ENCODE results near the gene NOS1AP. TPM values are rescaled to one million over a fixed set of nuclear protein-coding genes. Genes with fewer than 3 reads are reported as not detected.

Gene NOS1AP
- polyA plus RNA-seq, 6 donors from 2014 or later: not detected

- Mint-ChIP-seq H3K9me3 (no peaks in the 10 kb centered on the region), H3K27me3 (peaks cover 34 to 43% (median 41%) of the 10 kb centered on the region in 3 donors), H3K27ac (peak overlapping the region in 1 of 6 donors; percentile 71), H3K4me1 (peaks cover 0 to 19% (median 6%) of the 10 kb centered on the region in 3 donors), H3K4me3 (no peak overlapping the region), H3K36me3 (no peaks in the 10 kb centered on the region)
- ATAC-seq (ENCODE audit: low read depth in 2 of 2): no peak
- DNase-seq: no peak
Observed at GRCh38 chr1:162359523-162360236, 290.2 kb downstream of the NOS1AP start.

GRCh38 chr1:162360237-162360873 is 290.9 kb downstream of the NOS1AP start:
- H3K27me3 Mint-ChIP-seq: peaks cover 37 to 47% (median 45%) of the 10 kb centered on the region in 3 donors
- peaks cover 0 to 19% (median 6%) of the 10 kb centered on the region in 3 donors for H3K4me1 Mint-ChIP-seq
- ATAC-seq (ENCODE audit: low read depth in 2 of 2): no peak
- H3K36me3 Mint-ChIP-seq: no peaks in the 10 kb centered on the region
- DNase-seq: no peak
- H3K9me3 Mint-ChIP-seq: no peaks in the 10 kb centered on the region
- H3K27ac Mint-ChIP-seq: no peak overlapping the region
- no peak overlapping the region for H3K4me3 Mint-ChIP-seq

- Mint-ChIP-seq H3K27me3 (peaks cover 32 to 44% (median 43%) of the 10 kb centered on the region in 3 donors), H3K4me3 (no peak overlapping the region), H3K36me3 (no peaks in the 10 kb centered on the region), H3K27ac (no peak overlapping the region), H3K9me3 (no peaks in the 10 kb centered on the region), H3K4me1 (peaks cover 0 to 19% (median 6%) of the 10 kb centered on the region in 3 donors)
- ATAC-seq (ENCODE audit: low read depth in 2 of 2) (no peak), DNase-seq (no peak)
Observed at GRCh38 chr1:162360874-162361260, 291.4 kb downstream of the NOS1AP start.

- Mint-ChIP-seq H3K27ac (no peak overlapping the region), H3K36me3 (no peaks in the 10 kb centered on the region), H3K4me1 (peaks cover 0 to 19% (median 6%) of the 10 kb centered on the region in 3 donors), H3K9me3 (no peaks in the 10 kb centered on the region), H3K4me3 (peak overlapping the region in 1 of 8 donors; percentile 22), H3K27me3 (peaks cover 29 to 45% (median 44%) of the 10 kb centered on the region in 3 donors)
- ATAC-seq (ENCODE audit: low read depth in 2 of 2) (no peak), DNase-seq (no peak)
Observed at GRCh38 chr1:162361349-162361748, 291.9 kb downstream of the NOS1AP start.

- peaks cover 0 to 19% (median 6%) of the 10 kb centered on the region in 3 donors for H3K4me1 Mint-ChIP-seq
- no peaks in the 10 kb centered on the region for H3K36me3 Mint-ChIP-seq
Observed at GRCh38 chr1:162363823-162364222, 294.3 kb downstream of the NOS1AP start.

GRCh38 chr1:162364498-162364897 is 295.0 kb downstream of the NOS1AP start:
- H3K4me1 Mint-ChIP-seq: peaks cover 0 to 19% (median 6%) of the 10 kb centered on the region in 3 donors
- no peaks in the 10 kb centered on the region for H3K9me3 Mint-ChIP-seq
- no peak overlapping the region for H3K27ac Mint-ChIP-seq
- H3K4me3 Mint-ChIP-seq: no peak overlapping the region
- peaks cover 12 to 30% (median 30%) of the 10 kb centered on the region in 3 donors for H3K27me3 Mint-ChIP-seq
- ATAC-seq (ENCODE audit: low read depth in 2 of 2) (no peak), DNase-seq (no peak)
- H3K36me3 Mint-ChIP-seq: no peaks in the 10 kb centered on the region

More at GRCh38 chr1:162363823-162364222, 294.3 kb downstream of the NOS1AP start:
- ATAC-seq (ENCODE audit: low read depth in 2 of 2): no peak
- DNase-seq: no peak
- peaks cover 12 to 34% (median 30%) of the 10 kb centered on the region in 3 donors for H3K27me3 Mint-ChIP-seq
- no peak overlapping the region for H3K4me3 Mint-ChIP-seq
- H3K9me3 Mint-ChIP-seq: no peaks in the 10 kb centered on the region
- peak overlapping the region in 1 of 6 donors; percentile 61 for H3K27ac Mint-ChIP-seq

GRCh38 chr1:162365284-162366020 is 296.0 kb downstream of the NOS1AP start:
- Mint-ChIP-seq H3K27me3 (peaks cover 12 to 30% (median 25%) of the 10 kb centered on the region in 3 donors), H3K9me3 (no peaks in the 10 kb centered on the region), H3K36me3 (no peaks in the 10 kb centered on the region), H3K4me3 (no peak overlapping the region), H3K4me1 (peaks cover 0 to 19% (median 6%) of the 10 kb centered on the region in 3 donors), H3K27ac (no peak overlapping the region)
- ATAC-seq (ENCODE audit: low read depth in 2 of 2): no peak
- DNase-seq: no peak

- H3K36me3 Mint-ChIP-seq: no peaks in the 10 kb centered on the region
- H3K27me3 Mint-ChIP-seq: peaks cover 12 to 30% (median 25%) of the 10 kb centered on the region in 3 donors
- DNase-seq: no peak
- no peaks in the 10 kb centered on the region for H3K9me3 Mint-ChIP-seq
- ATAC-seq (ENCODE audit: low read depth in 2 of 2): no peak
- H3K27ac Mint-ChIP-seq: no peak overlapping the region
- H3K4me3 Mint-ChIP-seq: no peak overlapping the region
- peaks cover 0 to 16% (median 6%) of the 10 kb centered on the region in 3 donors for H3K4me1 Mint-ChIP-seq
Observed at GRCh38 chr1:162366149-162366548, 296.7 kb downstream of the NOS1AP start.

- DNase-seq (no peak), ATAC-seq (ENCODE audit: low read depth in 2 of 2) (no peak)
- Mint-ChIP-seq H3K36me3 (no peaks in the 10 kb centered on the region), H3K4me3 (peak overlapping the region in 3 of 8 donors; percentile 3 to 57 (median 15)), H3K27me3 (peaks cover 12 to 27% (median 25%) of the 10 kb centered on the region in 3 donors), H3K9me3 (no peaks in the 10 kb centered on the region), H3K4me1 (peaks cover 0 to 10% (median 5%) of the 10 kb centered on the region in 3 donors), H3K27ac (no peak overlapping the region)
Observed at GRCh38 chr1:162366671-162367070, 297.2 kb downstream of the NOS1AP start.

GRCh38 chr1:162367073-162367472 is 297.6 kb downstream of the NOS1AP start:
- no peak for ATAC-seq (ENCODE audit: low read depth in 2 of 2)
- H3K27me3 Mint-ChIP-seq: peaks cover 12 to 25% (median 25%) of the 10 kb centered on the region in 3 donors
- H3K4me3 Mint-ChIP-seq: peak overlapping the region in 1 of 8 donors; percentile 15
- no peaks in the 10 kb centered on the region for H3K36me3 Mint-ChIP-seq
- DNase-seq: no peak
- H3K4me1 Mint-ChIP-seq: peaks cover 0 to 6% (median under 1%) of the 10 kb centered on the region in 3 donors
- H3K27ac Mint-ChIP-seq: no peak overlapping the region
- no peaks in the 10 kb centered on the region for H3K9me3 Mint-ChIP-seq

GRCh38 chr1:162367772-162368171 is 298.3 kb downstream of the NOS1AP start:
- Mint-ChIP-seq H3K4me3 (no peak overlapping the region), H3K9me3 (no peaks in the 10 kb centered on the region), H3K4me1 (peaks cover 0 to 2% (median 0%) of the 10 kb centered on the region in 3 donors), H3K36me3 (no peaks in the 10 kb centered on the region), H3K27me3 (peaks cover 12 to 25% (median 25%) of the 10 kb centered on the region in 3 donors), H3K27ac (no peak overlapping the region)
- no peak for ATAC-seq (ENCODE audit: low read depth in 2 of 2)
- DNase-seq: no peak

- DNase-seq (no peak), ATAC-seq (ENCODE audit: low read depth in 2 of 2) (no peak)
- H3K4me1 Mint-ChIP-seq: no peaks in the 10 kb centered on the region
- H3K36me3 Mint-ChIP-seq: no peaks in the 10 kb centered on the region
- no peak overlapping the region for H3K27ac Mint-ChIP-seq
- no peaks in the 10 kb centered on the region for H3K9me3 Mint-ChIP-seq
- H3K4me3 Mint-ChIP-seq: peak overlapping the region in 1 of 8 donors; percentile 38
- H3K27me3 Mint-ChIP-seq: peaks cover 12 to 23% (median 18%) of the 10 kb centered on the region in 3 donors
Observed at GRCh38 chr1:162368451-162368850, 299.0 kb downstream of the NOS1AP start.

- H3K27me3 Mint-ChIP-seq: peaks cover 6 to 13% (median 10%) of the 10 kb centered on the region in 3 donors
- no peak overlapping the region for H3K27ac Mint-ChIP-seq
- ATAC-seq (ENCODE audit: low read depth in 2 of 2) (no peak), DNase-seq (no peak)
- H3K9me3 Mint-ChIP-seq: no peaks in the 10 kb centered on the region
- H3K4me1 Mint-ChIP-seq: no peaks in the 10 kb centered on the region
- no peaks in the 10 kb centered on the region for H3K36me3 Mint-ChIP-seq
- H3K4me3 Mint-ChIP-seq: no peak overlapping the region
Observed at GRCh38 chr1:162369571-162369970, 300.1 kb downstream of the NOS1AP start.
